Posterior vena cava (tissue), 2 donors: ENCODE measurements around the gene ERH. TPM values are rescaled to one million over a fixed set of nuclear protein-coding genes. Genes with fewer than 3 reads are reported as not detected.

Source experiments
- DNase-seq: peaks from one replicate; pipeline ENCODE4 v3.0.0-alpha.2; 2020; ENCODE audit warnings: low spot score
- intact Hi-C, 2 donors: fragments of 100-400 bp; cut with DNase I; formaldehyde crosslinking; loops; one replicate each; pipeline versions ENCODE4 v1.14.1 to v1.14.2; 2022 to 2023
- total RNA-seq, 2 donors: library from RNA; stranded (reverse); fragmentation: NEBNext Ultra II Directional; extraction: Animal tissue kit (Norgen Biotek cat#: 25700); gene quantifications; one replicate each; pipeline ENCODE4 v1.2.1, GENCODE V29; 2021
- donor health status: DM: yes; HTN: yes; CAD: no.
- donor health status: DM: yes; HTN: yes; CAD: no.

ERH gene
- total RNA-seq, 2 donors from 2014 or later, result 126 to 132 TPM

DNA sequence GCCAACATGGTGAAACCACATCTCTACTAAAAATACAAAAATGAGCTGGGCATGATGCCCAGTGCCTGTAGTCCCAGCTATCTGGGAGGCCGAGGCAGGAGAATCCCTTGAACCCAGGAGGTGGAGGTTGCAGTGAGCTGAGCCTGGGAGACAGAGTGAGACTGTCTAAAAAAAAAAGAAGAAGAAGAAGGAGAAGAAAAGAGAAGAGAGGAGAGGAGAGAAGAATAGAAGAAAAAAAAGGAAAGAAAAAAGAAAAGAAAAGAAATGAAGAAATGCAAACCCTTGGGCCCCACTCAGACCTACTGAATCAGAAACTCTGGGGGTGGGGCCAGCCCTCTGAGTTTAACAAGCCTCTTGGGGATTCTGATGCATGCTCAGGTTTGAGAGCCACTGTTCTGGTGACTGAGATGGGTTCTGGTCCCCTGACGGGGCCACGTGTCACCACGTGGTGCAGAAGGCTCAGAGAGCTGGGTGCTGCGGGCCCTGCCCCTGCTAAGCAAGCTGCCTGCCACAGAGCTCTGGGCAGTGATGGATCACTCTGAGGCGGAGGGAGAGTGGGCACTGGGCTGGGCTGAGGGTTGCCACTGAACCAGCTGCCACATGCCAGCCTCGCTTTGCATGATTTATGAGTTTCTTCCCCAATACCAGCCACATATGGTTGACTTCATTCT, 37.5 kb downstream of the ERH start:
- intact Hi-C loops, result loop anchor here (5.0 to 10.0 kb wide), 2 partner anchors 116 to 118 kb away; no protein-coding TSS in a partner anchor
- DNase-seq, result no peak

DNA sequence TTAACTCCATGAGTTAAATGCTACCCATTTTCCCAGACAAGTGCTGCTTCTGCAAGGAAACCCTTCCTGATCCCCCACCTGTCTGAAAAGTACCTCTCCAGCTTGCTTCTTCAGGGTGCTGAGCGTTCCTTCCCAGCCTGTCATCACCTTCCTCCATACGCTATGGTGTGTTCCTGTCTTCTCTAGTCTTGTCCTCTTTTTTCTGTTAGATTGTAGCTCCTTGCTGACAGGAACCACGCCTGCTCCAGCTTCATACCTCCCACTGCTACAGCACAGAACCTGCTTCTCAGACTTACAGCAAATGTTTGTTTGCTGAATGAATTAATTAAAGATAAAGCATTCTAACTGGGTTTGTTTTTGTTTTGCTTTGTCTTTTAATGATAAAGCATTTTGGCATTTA, 39.1 kb downstream of the ERH start:
- intact Hi-C loops, result no loop called here
- DNase-seq, result no peak

DNA sequence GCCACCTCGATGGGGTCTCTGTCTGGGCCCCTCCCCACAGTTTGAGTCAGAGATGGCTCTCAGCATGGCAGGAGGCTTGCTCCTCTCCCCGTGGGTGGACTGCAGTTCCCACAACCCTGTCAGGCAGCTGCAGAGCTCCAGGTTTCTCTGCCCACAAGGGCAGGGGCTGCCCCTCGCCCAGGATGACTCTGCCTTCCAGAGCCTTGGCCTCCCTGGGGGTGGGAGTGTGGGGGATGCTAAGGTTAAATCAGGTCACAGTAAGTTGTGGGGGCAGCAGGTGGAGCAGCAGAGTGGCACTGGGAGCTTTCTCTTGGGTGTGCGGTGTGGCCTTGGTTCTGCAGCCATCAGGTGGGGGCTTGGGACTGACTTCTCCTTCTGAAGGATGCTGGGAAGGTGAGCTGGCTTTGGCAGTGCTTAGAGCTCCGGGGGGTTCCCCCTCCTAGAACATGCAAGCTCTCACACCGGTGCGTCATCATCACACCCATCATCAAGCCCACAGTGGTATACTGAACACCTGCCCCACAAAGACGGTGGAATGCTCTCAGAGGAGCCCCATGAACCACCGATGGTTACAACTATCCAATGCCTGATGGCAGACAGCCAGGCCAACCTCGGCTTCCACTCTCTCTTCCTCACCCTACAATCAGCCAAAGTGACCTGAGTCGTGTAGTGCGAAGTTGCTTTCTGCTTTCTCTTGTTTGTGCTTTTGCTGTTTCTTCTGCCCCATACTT, 39.7 kb downstream of the ERH start:
- no peak for DNase-seq
- intact Hi-C loops, result no loop called here

DNA sequence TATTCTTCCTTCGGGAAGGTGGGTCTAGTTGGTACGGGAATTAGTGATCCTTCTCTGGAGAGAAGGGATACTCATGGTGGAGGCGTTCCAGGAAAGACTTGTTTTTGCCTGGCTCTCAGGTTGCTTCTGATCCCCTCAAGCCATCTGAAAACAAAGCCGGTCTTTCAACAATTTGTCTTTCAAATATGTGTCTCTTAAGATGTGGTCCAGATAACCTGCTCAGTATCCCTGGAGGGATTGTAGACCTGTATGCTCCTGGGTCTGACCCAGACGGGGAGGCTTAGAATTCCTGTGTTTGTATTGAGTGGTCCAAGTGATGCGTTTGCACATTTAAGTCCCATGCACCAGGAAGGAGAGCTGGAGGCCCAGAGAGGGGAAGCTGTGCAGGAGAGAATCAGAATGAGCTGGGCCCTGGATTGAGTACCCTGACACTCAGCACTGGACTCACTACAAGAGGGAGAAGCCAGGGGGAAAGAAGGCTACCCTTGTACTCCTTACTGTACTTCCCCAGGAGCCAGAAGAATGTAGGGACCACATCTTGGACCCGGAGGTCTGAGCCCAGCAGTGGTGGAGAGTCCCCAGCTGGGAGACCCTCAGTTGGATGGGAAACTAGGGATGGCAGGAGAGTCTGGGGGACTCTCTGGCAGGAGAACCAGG, 40.4 kb downstream of the ERH start:
- intact Hi-C loops, result no loop called here
- DNase-seq, result no peak

DNA sequence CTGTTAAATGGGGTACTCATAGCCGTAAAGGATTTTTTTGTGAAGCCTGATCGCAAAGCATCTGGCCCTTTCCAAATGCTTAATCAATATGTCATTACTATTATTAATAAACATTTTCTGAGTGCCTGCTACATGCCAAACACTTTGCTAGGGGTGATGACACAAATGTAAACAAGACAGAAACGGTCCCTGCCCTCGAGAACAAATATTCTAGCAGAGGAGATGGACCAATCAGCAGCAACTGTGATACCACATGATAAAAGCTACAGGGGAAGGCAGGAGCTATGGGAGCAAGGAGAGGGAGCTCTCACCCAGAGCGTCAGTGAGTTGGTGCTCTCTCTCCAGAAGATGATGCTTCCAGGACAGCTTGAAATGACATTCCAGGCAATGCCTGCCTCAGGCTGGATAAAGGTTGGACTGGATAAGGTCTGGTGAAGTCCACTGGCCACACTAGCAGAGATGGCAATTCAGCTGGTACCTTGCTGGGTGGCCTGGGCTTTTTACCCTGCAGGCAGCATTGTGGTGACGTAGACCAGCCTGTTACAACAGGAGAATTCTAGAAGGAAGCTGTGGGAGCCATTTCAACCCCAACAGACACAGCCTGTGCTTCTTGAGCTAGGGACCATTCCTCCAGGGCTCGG, 41.1 kb downstream of the ERH start:
- intact Hi-C loops, result no loop called here
- DNase-seq, result no peak

DNA sequence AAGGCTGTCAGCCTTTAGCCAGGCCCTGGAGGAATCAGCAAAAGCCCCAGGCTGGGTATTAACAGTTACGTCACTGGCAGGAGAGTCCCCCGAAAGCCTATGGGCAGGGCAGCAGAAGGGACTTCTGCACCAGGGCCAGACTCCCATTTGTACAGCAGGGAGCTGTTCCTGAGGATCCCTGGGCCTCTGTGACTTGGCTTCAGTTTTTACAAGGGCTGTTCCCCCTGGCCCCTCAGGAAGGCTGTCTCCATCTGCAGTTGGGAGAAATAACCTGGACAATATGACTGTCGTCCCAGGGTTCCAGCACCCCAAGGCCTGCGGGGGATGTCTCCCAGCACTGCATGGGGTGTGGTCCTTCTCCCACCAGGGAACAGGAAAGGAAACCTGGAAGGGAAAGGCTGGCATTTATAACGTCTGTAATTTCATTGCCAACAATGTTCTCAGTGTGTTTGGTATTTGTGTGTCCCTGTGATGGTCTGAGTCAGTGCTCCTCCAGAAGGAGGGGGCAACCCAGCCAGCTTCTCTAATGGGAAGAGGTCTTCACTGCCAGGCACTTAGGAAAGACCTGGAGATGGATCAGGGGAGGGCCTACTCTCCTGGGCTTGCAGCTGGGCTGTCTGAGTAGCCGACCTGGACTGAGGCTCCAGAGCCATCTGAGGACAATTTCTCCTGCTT, 42.4 kb downstream of the ERH start:
- intact Hi-C loops, result no loop called here

DNA sequence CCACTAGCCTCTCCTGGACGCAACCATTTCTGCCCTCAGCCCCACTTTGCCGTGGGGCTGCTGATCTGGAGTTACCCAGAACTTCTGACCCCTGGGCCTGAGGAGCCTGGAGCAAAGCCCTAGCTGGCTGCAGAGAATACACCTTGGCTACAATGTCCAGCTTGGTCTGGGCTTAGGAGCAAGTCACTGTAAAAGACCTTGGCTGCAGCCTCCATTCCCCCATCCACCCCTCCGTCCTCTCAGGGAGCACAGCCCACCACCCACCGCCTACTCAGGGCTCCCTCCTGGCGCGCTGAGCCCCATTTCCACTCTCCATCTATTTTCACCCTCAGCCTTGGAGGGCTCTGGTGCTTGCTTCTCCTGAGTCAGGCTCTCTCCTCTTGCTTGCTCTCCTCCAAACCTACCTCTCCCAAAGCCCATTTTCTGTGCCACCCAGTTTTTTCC, 42.9 kb downstream of the ERH start:
- intact Hi-C loops, result no loop called here

More for the DNA sequence above, 42.4 kb downstream of the ERH start:
- peak; percentile 87 for DNase-seq

DNA sequence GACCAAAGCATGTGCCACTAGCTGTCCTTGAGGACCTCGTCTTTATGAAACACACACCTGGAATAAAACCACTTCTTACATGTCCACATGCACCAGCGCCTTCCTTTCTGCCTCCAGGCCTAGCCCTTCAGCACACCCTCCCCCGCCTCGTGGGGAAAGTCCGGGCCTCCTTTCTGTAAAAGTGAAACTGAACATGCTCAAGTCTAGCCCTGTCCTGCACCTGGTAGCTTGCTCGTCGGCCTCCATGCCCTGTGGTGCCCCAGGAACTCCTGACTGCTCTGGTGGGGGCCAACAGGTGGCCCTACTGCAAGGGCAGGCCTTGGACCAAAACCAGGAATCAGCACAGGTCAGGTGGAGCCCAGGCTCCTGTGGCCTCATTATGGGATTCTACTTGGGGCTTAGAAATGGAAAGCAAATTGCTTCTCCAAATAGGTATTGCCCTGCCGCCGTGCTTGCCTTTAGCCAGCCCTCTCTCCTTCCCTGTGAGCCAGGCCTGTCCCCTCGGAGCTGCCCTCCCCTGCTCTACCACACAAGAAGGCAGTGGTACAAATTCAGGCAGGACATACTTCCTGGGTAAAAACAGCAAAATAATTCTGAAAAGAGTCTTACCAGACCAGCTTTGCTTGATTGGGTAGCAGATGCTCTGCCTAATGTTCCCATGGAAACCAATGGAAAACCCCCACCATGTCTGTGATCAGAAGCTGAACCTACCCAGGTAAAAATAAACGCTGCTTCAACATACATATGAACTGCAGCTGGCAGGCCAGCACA, 43.5 kb downstream of the ERH start:
- intact Hi-C loops, result no loop called here
- DNase-seq, result peak; percentile 59

More for the DNA sequence above, 42.9 kb downstream of the ERH start:
- peak; percentile 46 for DNase-seq

DNA sequence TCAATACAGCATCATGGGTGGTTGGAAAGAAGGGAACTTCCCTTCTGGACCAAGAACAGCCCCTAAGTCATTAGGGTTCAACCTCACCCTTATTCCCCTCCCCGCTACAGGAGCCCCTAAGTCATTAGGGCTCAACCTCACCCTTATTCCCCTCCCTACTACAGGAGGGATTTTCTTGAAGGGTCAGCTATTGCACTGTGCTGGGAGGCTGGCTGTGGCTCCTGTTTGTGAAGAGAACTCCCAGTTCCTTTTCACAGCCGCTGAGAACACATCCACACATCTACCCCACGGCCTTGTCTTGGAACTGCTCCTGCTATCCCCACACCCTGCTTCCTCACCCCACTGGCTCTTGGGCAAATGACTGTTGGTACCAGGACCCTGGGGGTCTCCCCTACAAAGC, 44.9 kb downstream of the ERH start:
- intact Hi-C loops, result no loop called here
- DNase-seq, result no peak

DNA sequence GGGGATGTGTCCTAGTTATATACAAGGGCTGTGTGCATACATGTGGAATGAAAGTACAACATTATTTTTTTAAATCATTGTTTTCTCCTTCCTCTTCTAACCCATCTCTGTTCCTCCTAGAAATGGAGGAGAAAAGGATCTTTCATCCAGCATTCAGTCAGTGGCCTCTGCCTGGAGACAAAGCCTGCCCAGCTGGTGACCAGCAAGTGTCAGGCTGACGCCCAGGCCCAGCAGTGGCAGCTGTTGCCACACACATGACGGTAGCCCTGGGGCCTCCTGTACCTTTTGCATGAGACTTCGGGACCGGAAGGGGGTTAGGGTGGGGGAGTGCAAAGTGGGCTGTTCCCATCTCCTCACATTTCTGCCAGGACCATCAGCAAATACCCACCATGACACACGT, 46.2 kb downstream of the ERH start:
- intact Hi-C loops, result no loop called here
- DNase-seq, result peak; percentile 71

DNA sequence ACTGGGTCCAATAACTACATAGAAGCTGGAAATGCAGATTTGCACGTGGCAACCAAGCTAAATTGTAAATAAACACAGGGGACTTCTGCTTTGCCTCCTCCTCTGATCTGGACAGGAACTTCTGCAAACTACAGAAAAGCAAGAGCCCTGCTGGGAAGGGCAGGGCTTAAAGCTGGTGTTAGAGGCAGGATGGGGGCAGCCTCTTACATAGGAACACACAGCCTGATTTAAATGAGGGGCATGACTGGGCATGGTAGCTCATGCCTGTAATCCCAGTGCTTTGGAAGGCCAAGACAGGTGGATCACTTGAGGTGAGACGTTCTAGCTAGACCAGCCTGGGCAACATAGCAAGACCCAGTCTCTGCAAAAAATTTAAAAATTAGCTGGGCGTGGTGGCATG, 46.7 kb downstream of the ERH start:
- intact Hi-C loops, result no loop called here
- peak; percentile 41 for DNase-seq

DNA sequence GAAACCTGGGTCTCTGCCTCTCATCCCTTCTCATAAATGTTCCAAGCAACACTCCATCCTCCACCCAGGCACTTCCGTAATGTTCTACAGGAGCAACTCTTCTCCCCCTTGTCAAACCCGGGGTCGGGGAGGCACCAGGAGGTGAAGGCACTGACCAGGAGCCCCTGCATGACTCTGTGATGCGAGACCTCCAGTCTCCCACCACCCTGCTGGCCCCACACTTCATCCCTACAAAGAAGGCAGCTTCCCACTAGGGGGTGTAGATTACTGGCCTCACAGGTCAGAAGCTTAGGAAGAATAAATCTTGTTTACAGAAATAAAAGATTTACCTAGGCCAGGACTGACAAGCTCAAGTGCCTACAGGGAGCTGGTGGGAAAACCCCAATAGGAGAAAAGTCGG, 47.2 kb downstream of the ERH start:
- DNase-seq, result no peak
- intact Hi-C loops, result no loop called here

DNA sequence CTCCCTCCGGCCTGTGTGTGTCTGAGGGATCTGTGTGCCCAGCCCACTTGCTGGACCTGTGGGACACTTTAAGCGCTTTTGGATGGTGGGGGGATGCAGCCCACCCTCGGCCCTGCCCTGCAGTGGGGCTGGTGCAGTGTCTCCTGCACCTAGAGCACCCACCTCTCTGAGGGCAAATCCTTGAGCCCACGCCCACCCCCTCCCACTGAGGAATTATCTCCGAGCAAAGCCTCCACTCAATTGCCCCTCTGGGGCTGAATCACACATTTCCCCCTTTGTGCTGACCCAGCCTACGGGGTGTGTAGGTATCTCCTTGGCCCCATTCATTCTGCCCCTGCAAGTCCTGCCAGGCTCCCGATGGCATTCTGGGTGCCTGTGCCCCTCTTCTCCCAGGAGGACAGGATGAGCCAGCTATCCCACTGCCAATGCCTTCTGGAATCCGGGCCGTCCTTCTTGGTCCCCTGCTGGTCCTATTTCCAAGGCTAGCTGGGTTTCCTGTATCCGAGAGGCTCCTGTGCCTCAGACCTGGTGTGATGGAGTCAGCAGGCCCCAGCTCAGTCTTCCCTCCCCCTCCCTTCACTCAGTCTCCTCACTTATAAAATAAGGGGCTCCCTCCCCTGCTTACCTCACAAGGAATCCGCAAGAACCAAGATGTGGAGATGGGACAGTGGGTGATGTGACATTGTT, 48.9 kb downstream of the ERH start:
- no peak for DNase-seq
- intact Hi-C loops, result no loop called here

DNA sequence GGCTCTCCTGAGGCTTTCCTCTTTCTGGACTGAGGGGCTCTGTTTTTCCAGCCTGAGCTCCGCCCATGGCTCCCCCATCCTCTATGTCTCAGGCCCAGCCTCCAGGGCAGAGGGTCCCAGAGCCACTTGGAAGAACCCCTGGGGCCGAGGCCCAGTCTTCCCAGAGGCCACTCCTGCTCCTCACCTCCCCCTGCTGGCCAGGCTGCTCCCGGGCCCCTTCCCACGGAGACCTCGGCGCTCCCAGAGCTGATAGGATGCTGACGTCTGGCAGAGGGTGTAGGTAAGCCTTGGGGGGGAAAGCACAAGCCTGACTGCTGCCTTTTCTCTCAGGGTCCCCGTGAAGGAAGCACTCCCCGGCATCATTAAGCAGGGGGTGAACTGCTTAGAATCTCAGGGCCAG, 51.4 kb downstream of the ERH start:
- intact Hi-C loops, result no loop called here

DNA sequence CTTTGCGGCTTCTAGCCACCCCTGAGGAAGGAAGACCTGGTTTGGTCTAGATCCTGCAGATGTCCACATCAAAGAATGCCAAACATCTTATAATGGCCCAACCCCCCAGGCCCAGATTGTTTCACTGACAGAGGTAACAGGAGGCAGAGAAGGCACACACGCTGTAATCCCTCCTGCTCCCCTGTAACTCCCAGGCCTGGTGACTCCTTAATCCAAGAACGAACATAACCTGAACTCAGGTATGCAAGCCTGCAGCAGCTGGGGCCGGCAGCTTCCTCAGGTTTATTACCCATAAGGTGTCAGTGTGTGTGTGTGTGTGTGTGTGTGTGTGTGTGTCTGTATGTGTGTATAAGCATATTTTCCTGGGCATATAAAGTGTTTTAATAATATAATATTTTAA, 52.7 kb downstream of the ERH start:
- intact Hi-C loops, result no loop called here

More for the DNA sequence above, 51.4 kb downstream of the ERH start:
- DNase-seq, result no peak

DNA sequence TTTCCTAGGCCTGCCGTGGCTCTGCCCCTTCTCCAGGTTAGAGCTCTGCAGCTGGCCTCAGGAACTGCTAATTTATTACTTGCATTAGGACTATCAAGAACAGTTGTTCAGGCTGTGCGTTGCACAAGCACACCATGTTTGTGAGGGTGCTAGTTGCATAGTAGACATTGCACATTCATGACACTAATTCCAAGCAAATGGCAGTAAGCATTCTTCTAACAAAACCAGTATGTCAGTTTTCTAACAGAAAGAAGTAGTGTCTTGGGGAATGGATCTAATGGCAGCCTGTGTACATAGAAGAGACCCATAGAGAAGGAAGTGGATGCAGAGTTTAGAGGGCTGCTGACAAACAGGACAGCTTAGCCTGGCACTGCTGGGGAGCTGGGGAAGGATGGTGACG, 53.9 kb downstream of the ERH start:
- intact Hi-C loops, result no loop called here
- DNase-seq, result no peak

More for the DNA sequence above, 52.7 kb downstream of the ERH start:
- DNase-seq, result no peak

DNA sequence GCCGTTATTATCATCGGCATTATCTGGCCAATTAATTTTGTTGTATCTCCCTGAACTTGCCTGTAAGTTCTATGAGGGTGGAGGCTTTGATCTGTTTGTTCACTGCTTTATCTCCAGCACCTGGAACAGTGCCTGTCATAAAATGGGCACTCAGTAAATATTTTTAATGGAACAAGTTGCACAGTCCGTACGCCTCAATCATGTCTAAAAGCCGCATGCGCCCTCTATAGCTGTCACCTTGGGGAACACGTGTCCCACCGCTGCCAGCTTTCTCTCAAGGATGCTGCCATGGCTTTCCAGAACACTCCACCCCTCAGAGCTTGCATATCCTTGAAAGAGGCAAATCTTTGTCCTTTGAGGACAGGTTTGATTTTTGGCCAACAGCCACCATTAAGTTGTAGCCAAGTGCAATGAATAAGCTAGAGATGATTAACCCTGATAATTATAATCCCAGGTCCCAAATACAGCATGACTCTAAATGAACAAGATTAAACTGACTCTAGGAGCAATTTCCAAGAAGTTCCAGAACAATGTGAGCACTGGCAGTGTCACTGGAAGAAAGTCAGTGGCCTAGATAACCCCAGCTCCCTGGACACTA, 55.1 kb downstream of the ERH start:
- no peak for DNase-seq
- intact Hi-C loops, result no loop called here

DNA sequence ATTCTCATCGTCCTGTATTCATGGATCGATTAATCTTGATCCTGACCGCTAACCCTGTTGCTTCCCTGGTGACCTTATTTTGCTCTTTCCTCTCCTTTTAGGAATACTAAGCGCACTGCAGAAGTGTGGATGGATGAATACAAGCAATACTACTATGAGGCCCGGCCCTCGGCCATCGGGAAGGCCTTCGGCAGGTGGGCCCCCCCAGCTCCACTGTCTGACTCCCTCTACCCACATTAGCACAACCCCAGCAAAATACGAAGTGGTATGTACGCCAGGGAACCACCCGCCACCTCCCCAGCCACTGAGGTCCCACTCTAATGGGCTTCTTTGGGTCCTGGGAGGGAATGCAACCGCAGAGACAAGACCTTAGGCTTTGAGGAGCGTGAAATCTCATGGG, 58.7 kb downstream of the ERH start:
- DNase-seq, result no peak
- intact Hi-C loops, result no loop called here
